ENCODE measurements around the gene FGD5. TPM values are rescaled to one million over a fixed set of nuclear protein-coding genes. Genes with fewer than 3 reads are reported as not detected.

FGD5 gene
- total RNA-seq, 4 donors from 2014 or later, result 10.0 to 66.8 (median 19.2) TPM

DNA sequence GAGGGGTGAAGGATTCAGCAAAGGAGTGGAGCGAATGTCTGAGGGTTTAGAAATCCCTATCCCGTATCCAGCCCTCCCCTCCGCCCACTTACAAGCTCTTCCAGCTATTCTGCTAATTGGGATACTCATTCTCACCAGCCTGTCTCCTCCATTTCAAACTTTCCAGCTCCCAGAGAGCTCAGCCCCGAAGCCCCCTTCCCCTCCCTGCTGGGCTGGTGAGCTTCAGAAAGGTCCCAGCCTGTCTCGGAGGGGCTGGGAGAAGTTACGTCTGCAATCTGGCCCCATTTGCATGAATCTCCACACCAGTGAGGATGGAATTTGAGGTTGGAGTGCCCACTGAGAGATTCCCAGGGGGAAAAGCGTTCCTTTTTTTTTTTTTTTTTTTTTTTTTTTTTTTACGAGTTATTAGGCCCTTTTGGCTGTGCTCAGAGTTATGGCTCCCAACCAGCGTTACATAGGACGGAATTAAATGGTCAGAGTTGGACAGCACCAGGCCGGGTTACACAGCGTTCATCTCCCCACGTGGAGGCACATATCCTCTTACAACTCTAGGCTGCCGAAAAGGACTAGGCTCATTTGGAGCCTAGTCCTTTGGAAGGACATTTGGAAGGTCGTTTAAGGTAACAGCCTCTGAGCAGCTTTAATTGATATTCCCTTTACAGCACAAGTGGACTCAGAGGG, 34.6 kb downstream of the FGD5 start:
- no peak for TF ChIP-seq POLR2A (IDR thresholded peaks at IDR 0.05)
- TF ChIP-seq, protein P1, sequence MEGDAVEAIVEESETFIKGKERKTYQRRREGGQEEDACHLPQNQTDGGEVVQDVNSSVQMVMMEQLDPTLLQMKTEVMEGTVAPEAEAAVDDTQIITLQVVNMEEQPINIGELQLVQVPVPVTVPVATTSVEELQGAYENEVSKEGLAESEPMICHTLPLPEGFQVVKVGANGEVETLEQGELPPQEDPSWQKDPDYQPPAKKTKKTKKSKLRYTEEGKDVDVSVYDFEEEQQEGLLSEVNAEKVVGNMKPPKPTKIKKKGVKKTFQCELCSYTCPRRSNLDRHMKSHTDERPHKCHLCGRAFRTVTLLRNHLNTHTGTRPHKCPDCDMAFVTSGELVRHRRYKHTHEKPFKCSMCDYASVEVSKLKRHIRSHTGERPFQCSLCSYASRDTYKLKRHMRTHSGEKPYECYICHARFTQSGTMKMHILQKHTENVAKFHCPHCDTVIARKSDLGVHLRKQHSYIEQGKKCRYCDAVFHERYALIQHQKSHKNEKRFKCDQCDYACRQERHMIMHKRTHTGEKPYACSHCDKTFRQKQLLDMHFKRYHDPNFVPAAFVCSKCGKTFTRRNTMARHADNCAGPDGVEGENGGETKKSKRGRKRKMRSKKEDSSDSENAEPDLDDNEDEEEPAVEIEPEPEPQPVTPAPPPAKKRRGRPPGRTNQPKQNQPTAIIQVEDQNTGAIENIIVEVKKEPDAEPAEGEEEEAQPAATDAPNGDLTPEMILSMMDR (IDR thresholded peaks at IDR 0.05), result no peak
- no peaks in the 10 kb centered on the region for H3K36me3 ChIP-seq
- H3K27me3 ChIP-seq, result no peaks in the 10 kb centered on the region
- H3K4me1 ChIP-seq, result no peaks in the 10 kb centered on the region
- no peaks in the 10 kb centered on the region for H3K9me3 ChIP-seq
- no peak overlapping the region for H3K4me3 ChIP-seq
- intact Hi-C loops (cut with DNase I; ENCODE audit: low total_unique reads), result no loop called here
- H3K27ac ChIP-seq, result peak overlapping the region; percentile 42 to 46
- DNase-seq, result peak; percentile 37 to 44

DNA sequence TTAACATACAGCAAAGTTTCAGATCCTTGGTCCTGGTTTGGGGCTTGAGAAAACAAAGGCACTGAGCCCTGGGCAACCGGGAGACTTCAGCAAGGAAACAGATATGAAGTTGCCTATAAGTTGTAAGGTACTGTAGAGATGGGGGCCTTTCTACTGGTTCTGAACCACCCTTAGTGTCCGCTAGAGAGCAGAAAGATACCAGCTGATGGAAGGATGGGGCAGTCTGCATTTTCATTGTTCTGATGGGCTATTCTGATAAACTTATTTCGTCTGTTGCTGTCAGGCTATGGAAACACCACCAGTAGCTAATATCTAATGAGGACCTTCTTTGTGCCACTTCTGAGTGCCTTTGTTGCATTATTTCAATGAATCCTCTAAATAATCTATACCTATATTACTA, 38.7 kb downstream of the FGD5 start:
- DNase-seq, result no peak
- Histone ChIP-seq H3K4me1 (no peaks in the 10 kb centered on the region), H3K9me3 (no peaks in the 10 kb centered on the region), H3K4me3 (no peak overlapping the region), H3K27ac (no peak overlapping the region), H3K27me3 (no peaks in the 10 kb centered on the region), H3K36me3 (no peaks in the 10 kb centered on the region)
- intact Hi-C loops (cut with DNase I; ENCODE audit: low total_unique reads), result no loop called here
- no peak for TF ChIP-seq POLR2A (IDR thresholded peaks at IDR 0.05)
- TF ChIP-seq, protein P1 (IDR thresholded peaks at IDR 0.05), result no peak

DNA sequence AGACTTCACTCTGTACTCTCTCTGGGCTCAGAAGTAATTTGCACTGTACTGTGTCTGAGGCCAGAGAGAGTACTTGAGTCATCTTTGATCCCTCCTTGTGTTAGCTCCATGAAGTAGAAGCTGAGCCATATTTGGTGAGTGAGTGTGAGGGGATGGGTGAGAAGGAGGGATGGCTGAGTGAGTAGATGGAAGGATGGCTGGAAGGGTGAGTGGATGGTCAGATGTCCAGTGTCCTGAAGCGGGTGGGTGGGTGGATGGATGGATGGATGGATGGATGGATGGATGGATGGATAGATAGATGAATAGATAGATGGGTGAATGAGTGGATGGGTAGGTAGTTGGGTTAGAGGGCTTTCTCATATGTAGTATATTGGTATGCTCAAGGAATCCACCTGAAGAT, 39.3 kb downstream of the FGD5 start:
- no peak overlapping the region for H3K27ac ChIP-seq
- no peak for DNase-seq
- no peak for TF ChIP-seq POLR2A (IDR thresholded peaks at IDR 0.05)
- TF ChIP-seq, protein P1 (IDR thresholded peaks at IDR 0.05), result no peak
- no peaks in the 10 kb centered on the region for H3K27me3 ChIP-seq
- no peaks in the 10 kb centered on the region for H3K36me3 ChIP-seq
- H3K4me1 ChIP-seq, result no peaks in the 10 kb centered on the region
- H3K4me3 ChIP-seq, result no peak overlapping the region
- H3K9me3 ChIP-seq, result no peaks in the 10 kb centered on the region
- intact Hi-C loops (cut with DNase I; ENCODE audit: low total_unique reads), result no loop called here

DNA sequence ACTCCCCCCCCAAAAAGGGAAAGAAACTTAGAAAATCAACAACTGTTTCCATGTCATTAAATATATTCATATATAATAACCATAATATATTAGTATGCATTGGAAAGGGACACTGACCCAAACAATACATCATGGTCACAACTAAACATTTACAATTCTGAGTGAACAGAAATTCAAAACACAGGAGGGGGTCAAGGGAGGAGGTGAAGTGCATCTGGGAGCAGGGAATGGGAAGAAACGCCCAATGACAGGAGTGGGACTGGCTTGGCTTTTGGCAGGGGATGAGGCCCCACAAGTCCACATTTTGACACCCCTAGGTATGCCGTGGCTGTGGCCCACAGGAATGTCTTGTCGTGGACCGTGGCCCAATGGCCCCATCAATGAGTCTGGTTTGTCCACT, 41.1 kb downstream of the FGD5 start:
- Histone ChIP-seq H3K9me3 (no peaks in the 10 kb centered on the region), H3K36me3 (no peaks in the 10 kb centered on the region), H3K27ac (no peak overlapping the region), H3K4me1 (no peaks in the 10 kb centered on the region), H3K4me3 (no peak overlapping the region), H3K27me3 (no peaks in the 10 kb centered on the region)
- intact Hi-C loops (cut with DNase I; ENCODE audit: low total_unique reads), result no loop called here
- TF ChIP-seq, protein P1 (IDR thresholded peaks at IDR 0.05), result no peak
- TF ChIP-seq POLR2A (IDR thresholded peaks at IDR 0.05), result no peak
- no peak for DNase-seq

DNA sequence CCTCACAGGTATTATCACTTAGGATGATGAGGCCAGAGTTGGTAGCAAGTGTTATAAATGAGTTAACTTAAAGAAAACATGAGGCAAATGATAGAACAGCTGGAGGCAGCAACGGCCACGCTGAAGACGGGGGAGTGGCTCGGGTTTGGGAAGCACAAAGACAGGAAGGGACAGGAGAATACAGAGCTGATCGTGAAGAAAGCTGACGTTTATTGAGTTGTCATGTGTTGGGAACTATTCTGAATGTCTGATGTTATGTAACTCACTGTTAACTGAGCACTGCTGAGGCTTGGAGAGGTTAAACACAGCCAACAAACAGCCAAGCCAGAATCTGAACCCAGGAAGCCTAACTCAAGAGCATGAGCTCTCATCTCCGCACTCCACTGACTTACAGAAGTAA, 42.3 kb downstream of the FGD5 start:
- no peaks in the 10 kb centered on the region for H3K27me3 ChIP-seq
- no peak overlapping the region for H3K27ac ChIP-seq
- no peaks in the 10 kb centered on the region for H3K4me1 ChIP-seq
- H3K9me3 ChIP-seq, result no peaks in the 10 kb centered on the region
- H3K36me3 ChIP-seq, result no peaks in the 10 kb centered on the region
- no peak overlapping the region for H3K4me3 ChIP-seq
- DNase-seq, result no peak
- TF ChIP-seq, protein P1 (IDR thresholded peaks at IDR 0.05), result no peak
- TF ChIP-seq POLR2A (IDR thresholded peaks at IDR 0.05), result no peak
- intact Hi-C loops (cut with DNase I; ENCODE audit: low total_unique reads), result no loop called here

Measured in uterus (tissue), 4 donors.